A549 (cell line): Measurements from ENCODE around the gene PTPRN2.

ENCODE experiments used
- CHD4 ChIP-seq: fragments of 200-600 bp; sonication (generic); IDR thresholded peaks from 2 replicates; pipeline ENCODE4 v1.6.1; 2016; ENCODE audit warnings: antibody characterized with exemption, mild to moderate bottlenecking, borderline replicate concordance
- GATA3 ChIP-seq: IDR thresholded peaks from 2 replicates; pipeline ENCODE4 v1.6.1; 2012; ENCODE audit warnings: borderline replicate concordance
- NR3C1 ChIP-seq: fragments of >200 bp; sonication (Bioruptor Twin); formaldehyde crosslinking; IDR thresholded peaks from 3 replicates; pipeline ENCODE4 v1.6.1; 2017
- SMC3 ChIP-seq: fragments of >200 bp; sonication (Bioruptor Twin); formaldehyde crosslinking; IDR thresholded peaks from 3 replicates; pipeline ENCODE4 v1.6.1; 2018; ENCODE audit warnings: inconsistent platforms
- TF ChIP-seq, protein P1 (sequence below): fragments of >200 bp; sonication (Bioruptor Twin); formaldehyde crosslinking; IDR thresholded peaks from 3 replicates; pipeline ENCODE4 v1.5.1; 2016
- TF ChIP-seq, protein P2 (sequence below): fragments of 200-600 bp; sonication (generic); IDR thresholded peaks from 2 replicates; pipeline ENCODE4 v1.6.1; 2016; ENCODE audit warnings: antibody characterized with exemption, mild to moderate bottlenecking, moderate library complexity

DNA sequence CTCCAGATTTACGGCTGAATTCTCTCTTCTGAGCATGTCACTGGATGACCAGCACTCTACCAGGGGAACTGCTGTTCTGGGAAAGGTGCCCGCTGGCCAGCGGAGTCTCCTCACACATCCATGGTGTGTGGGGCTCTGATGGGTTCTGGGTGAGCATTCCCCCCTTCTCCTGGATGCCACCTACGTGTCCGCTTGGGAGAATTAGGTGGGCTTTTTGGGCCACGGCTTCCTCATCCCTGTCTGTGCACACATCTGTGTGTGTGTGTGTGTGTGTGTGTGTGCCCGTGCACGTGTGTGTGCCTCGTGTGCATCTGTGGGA lies 1087.8 kb downstream of the PTPRN2 start:
- TF ChIP-seq, protein P1, sequence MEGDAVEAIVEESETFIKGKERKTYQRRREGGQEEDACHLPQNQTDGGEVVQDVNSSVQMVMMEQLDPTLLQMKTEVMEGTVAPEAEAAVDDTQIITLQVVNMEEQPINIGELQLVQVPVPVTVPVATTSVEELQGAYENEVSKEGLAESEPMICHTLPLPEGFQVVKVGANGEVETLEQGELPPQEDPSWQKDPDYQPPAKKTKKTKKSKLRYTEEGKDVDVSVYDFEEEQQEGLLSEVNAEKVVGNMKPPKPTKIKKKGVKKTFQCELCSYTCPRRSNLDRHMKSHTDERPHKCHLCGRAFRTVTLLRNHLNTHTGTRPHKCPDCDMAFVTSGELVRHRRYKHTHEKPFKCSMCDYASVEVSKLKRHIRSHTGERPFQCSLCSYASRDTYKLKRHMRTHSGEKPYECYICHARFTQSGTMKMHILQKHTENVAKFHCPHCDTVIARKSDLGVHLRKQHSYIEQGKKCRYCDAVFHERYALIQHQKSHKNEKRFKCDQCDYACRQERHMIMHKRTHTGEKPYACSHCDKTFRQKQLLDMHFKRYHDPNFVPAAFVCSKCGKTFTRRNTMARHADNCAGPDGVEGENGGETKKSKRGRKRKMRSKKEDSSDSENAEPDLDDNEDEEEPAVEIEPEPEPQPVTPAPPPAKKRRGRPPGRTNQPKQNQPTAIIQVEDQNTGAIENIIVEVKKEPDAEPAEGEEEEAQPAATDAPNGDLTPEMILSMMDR: no peak
- no peak for TF ChIP-seq GATA3
- TF ChIP-seq SMC3: no peak
- TF ChIP-seq NR3C1: no peak
- TF ChIP-seq, protein P2, sequence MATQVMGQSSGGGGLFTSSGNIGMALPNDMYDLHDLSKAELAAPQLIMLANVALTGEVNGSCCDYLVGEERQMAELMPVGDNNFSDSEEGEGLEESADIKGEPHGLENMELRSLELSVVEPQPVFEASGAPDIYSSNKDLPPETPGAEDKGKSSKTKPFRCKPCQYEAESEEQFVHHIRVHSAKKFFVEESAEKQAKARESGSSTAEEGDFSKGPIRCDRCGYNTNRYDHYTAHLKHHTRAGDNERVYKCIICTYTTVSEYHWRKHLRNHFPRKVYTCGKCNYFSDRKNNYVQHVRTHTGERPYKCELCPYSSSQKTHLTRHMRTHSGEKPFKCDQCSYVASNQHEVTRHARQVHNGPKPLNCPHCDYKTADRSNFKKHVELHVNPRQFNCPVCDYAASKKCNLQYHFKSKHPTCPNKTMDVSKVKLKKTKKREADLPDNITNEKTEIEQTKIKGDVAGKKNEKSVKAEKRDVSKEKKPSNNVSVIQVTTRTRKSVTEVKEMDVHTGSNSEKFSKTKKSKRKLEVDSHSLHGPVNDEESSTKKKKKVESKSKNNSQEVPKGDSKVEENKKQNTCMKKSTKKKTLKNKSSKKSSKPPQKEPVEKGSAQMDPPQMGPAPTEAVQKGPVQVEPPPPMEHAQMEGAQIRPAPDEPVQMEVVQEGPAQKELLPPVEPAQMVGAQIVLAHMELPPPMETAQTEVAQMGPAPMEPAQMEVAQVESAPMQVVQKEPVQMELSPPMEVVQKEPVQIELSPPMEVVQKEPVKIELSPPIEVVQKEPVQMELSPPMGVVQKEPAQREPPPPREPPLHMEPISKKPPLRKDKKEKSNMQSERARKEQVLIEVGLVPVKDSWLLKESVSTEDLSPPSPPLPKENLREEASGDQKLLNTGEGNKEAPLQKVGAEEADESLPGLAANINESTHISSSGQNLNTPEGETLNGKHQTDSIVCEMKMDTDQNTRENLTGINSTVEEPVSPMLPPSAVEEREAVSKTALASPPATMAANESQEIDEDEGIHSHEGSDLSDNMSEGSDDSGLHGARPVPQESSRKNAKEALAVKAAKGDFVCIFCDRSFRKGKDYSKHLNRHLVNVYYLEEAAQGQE: no peak
- no peak for TF ChIP-seq CHD4
